GM23338 (cell line): ENCODE results near the gene TMEM135. TPM values are rescaled to one million over a fixed set of nuclear protein-coding genes. Genes with fewer than 3 reads are reported as not detected.

ENCODE experiments used
- EZH2 ChIP-seq: fragments of 200-600 bp; sonication (generic); IDR thresholded peaks from one replicate; pipeline ENCODE4 v1.8.0; 2017; ENCODE audit warnings: antibody characterized with exemption, mild to moderate bottlenecking, low read depth; ENCODE audit not compliant: unreplicated experiment
- EZH2phosphoT487 ChIP-seq: fragments of 200-600 bp; sonication (generic); IDR thresholded peaks from one replicate; pipeline ENCODE4 v1.8.1; 2018; ENCODE audit warnings: antibody characterized with exemption; ENCODE audit not compliant: unreplicated experiment
- JUNB ChIP-seq: IDR thresholded peaks from one replicate; pipeline ENCODE4 v1.6.1; 2016; ENCODE audit warnings: antibody characterized with exemption; ENCODE audit not compliant: unreplicated experiment
- NANOG ChIP-seq: IDR thresholded peaks from 2 replicates; pipeline ENCODE4 v1.6.1; 2016; ENCODE audit warnings: antibody characterized with exemption, borderline replicate concordance
- REST ChIP-seq: IDR thresholded peaks from one replicate; pipeline ENCODE4 v1.6.1; 2018; ENCODE audit warnings: antibody characterized with exemption; ENCODE audit not compliant: unreplicated experiment
- ZNF462 ChIP-seq: fragments of 250-450 bp; sonication (Bioruptor Pico); IDR thresholded peaks from 2 replicates; pipeline ENCODE4 v1.5.0; 2020; ENCODE audit warnings: mild to moderate bottlenecking, moderate library complexity
- polyA plus RNA-seq: library from polyadenylated mRNA; unstranded; fragments of >200 nt; fragmentation: Nextera tagmentation; extraction: Ambion mirVana; gene quantifications from 2 replicates; pipeline ENCODE4 v1.2.1, GENCODE V29; 2016
- total RNA-seq: library from RNA; depleted of rRNA; stranded (reverse); fragments of >200 nt; shearing (Covaris generic); gene quantifications from 2 replicates; pipeline ENCODE4 v1.2.3, GENCODE V29; 2014

The TMEM135 gene
- total and polyA plus RNA-seq, 2 experiments from 2014 or later: 23.4 to 49.9 TPM

GRCh38 chr11:87020764-87021365, 16.9 kb upstream of the TMEM135 start (continued):
- TF ChIP-seq ZNF462 (no peak), EZH2phosphoT487 (no peak), JUNB (no peak), NANOG (no peak), REST (no peak), EZH2 (no peak)
